SK-N-SH (cell line): ENCODE data around the gene SMAP1. TPM values are rescaled to one million over a fixed set of nuclear protein-coding genes. Genes with fewer than 3 reads are reported as not detected.

Experiments
- CTCF ChIA-PET: fragments of 300-600, 350-600 bp; formaldehyde crosslinking; extraction: SDS; loops from one replicate; lab custom pipeline; 2021; lab: Yijun Ruan, JAX
- POLR2A ChIA-PET: fragments of 350-600 bp; sonication (Branson Sonifier 250); formaldehyde crosslinking; extraction: SDS; loops from one replicate; lab custom pipeline; 2020; ENCODE audit warnings: antibody characterized with exemption, inconsistent platforms; lab: Yijun Ruan, JAX
- DNase-seq: peaks from one replicate; pipeline ENCODE4 v3.0.0; 2012
- H2AFZ ChIP-seq: fragments of 200-600 bp; sonication (generic); 2 replicates; pipeline ENCODE4 v1.8.1; 2016; ENCODE audit warnings: antibody characterized with exemption, mild to moderate bottlenecking, low read depth
- H3F3A ChIP-seq: fragments of 200-600 bp; sonication (generic); replicated peaks from 2 replicates; pipeline ENCODE3; 2016; ENCODE audit warnings: antibody characterized with exemption, mild to moderate bottlenecking; ENCODE audit not compliant: insufficient read depth
- H3K27ac ChIP-seq, 2 experiments: fragments of 200-500 bp in 1 of 2; fragments of 200-600 bp in 1 of 2; sonication (Bioruptor generic) in 1 of 2; sonication (generic), shearing (Covaris generic) in 1 of 2; 2 replicates each; pipeline versions ENCODE4 v1.5.1 to v1.6.1; 2014 to 2016; ENCODE audit warnings: low read depth in 2 of 2, inconsistent platforms in 1 of 2, low read length in 1 of 2, mild to moderate bottlenecking in 1 of 2, mixed read lengths in 1 of 2
- H3K27me3 ChIP-seq: fragments of 200-600 bp; sonication (generic), shearing (Covaris generic); 2 replicates; pipeline ENCODE4 v1.6.1; 2016; ENCODE audit warnings: mixed run types; ENCODE audit not compliant: insufficient read depth
- H3K36me3 ChIP-seq, 2 experiments: fragments of 200-500 bp in 1 of 2; fragments of 200-600 bp in 1 of 2; sonication (Bioruptor generic) in 1 of 2; sonication (generic) in 1 of 2; replicated peaks in 1 of 2; 2 replicates each; pipeline versions ENCODE3 to v1.5.1; 2014 to 2016; ENCODE audit warnings: low read length in 1 of 2, mild to moderate bottlenecking in 1 of 2; ENCODE audit not compliant: insufficient read depth in 2 of 2, control insufficient read depth in 1 of 2
- H3K4me1 ChIP-seq, 2 experiments: fragments of 200-500 bp in 1 of 2; fragments of 200-600 bp in 1 of 2; sonication (Bioruptor generic) in 1 of 2; sonication (generic), shearing (Covaris generic) in 1 of 2; 2 replicates each; pipeline versions ENCODE4 v1.5.1 to v1.6.1; 2014 to 2016; ENCODE audit warnings: low read depth in 1 of 2, low read length in 1 of 2, mixed run types in 1 of 2; ENCODE audit not compliant: insufficient read depth in 2 of 2, control insufficient read depth in 1 of 2
- H3K4me2 ChIP-seq: fragments of 200-600 bp; sonication (generic), shearing (Covaris generic); 2 replicates; pipeline ENCODE4 v1.6.1; 2017; ENCODE audit warnings: mixed run types
- H3K4me3 ChIP-seq, 2 experiments: fragments of 200-500 bp in 1 of 2; fragments of 200-600 bp in 1 of 2; sonication (Bioruptor generic) in 1 of 2; sonication (generic), shearing (Covaris generic) in 1 of 2; 2 replicates each; pipeline versions ENCODE4 v1.5.1 to v1.8.1; 2014 to 2016; ENCODE audit warnings: low read depth in 2 of 2, inconsistent platforms in 1 of 2, low read length in 1 of 2, mild to moderate bottlenecking in 1 of 2, mixed read lengths in 1 of 2, moderate library complexity in 1 of 2
- H3K79me2 ChIP-seq: fragments of 200-600 bp; sonication (generic); 2 replicates; pipeline ENCODE4 v1.8.1; 2017; ENCODE audit warnings: mild to moderate bottlenecking; ENCODE audit not compliant: insufficient read depth
- H3K9ac ChIP-seq: fragments of 200-600 bp; sonication (generic); 2 replicates; pipeline ENCODE4 v1.6.1; 2017; ENCODE audit warnings: mixed run types
- H3K9me2 ChIP-seq: fragments of 200-600 bp; sonication (generic); 2 replicates; pipeline ENCODE4 v1.6.1; 2017; ENCODE audit warnings: mixed run types
- H3K9me3 ChIP-seq: fragments of 200-600 bp; sonication (generic); 2 replicates; pipeline ENCODE4 v1.6.1; 2017; ENCODE audit warnings: mixed run types, mild to moderate bottlenecking, moderate library complexity
- H4K20me1 ChIP-seq: fragments of 200-600 bp; sonication (generic); 2 replicates; pipeline ENCODE4 v1.6.1; 2017; ENCODE audit warnings: mild to moderate bottlenecking, mixed run types; ENCODE audit not compliant: insufficient read depth
- CHD2 ChIP-seq: fragments of 150-350 bp; IDR thresholded peaks from 2 replicates; pipeline ENCODE4 v1.6.1; 2018; ENCODE audit warnings: low read length; ENCODE audit not compliant: partially characterized antibody
- ELF1 ChIP-seq: IDR thresholded peaks from 2 replicates; pipeline ENCODE4 v1.4.0; 2012
- FOXM1 ChIP-seq: IDR thresholded peaks from 2 replicates; pipeline ENCODE4 v1.4.0; 2012; ENCODE audit warnings: low read depth, mild to moderate bottlenecking
- GABPA ChIP-seq: IDR thresholded peaks from 2 replicates; pipeline ENCODE4 v1.4.0; 2012; ENCODE audit warnings: low read depth, mild to moderate bottlenecking
- GATA2 ChIP-seq: sonication (generic); formaldehyde crosslinking; IDR thresholded peaks from 2 replicates; pipeline ENCODE4 v1.5.0; 2020; ENCODE audit warnings: mild to moderate bottlenecking, missing genetic modification reagents
- MEF2A ChIP-seq: IDR thresholded peaks from 2 replicates; pipeline ENCODE4 v1.4.0; 2012; ENCODE audit warnings: low read depth, borderline replicate concordance
- MXI1 ChIP-seq: IDR thresholded peaks from 2 replicates; pipeline ENCODE4 v1.6.1; 2012; ENCODE audit warnings: mild to moderate bottlenecking, low read depth, low read length, improper control_type of control experiment
- POLR2AphosphoS5 ChIP-seq: IDR thresholded peaks from 2 replicates; pipeline ENCODE4 v1.6.1; 2012; ENCODE audit warnings: low read depth, low read length
- RAD21 ChIP-seq: IDR thresholded peaks from 2 replicates; pipeline ENCODE4 v1.6.1; 2012; ENCODE audit warnings: mild to moderate bottlenecking, low read length
- RCOR1 ChIP-seq: fragments of 150-350 bp; IDR thresholded peaks from 2 replicates; pipeline ENCODE4 v1.6.1; 2017; ENCODE audit warnings: antibody characterized with exemption, low read length
- RFX5 ChIP-seq: IDR thresholded peaks from 2 replicates; pipeline ENCODE4 v1.6.1; 2012; ENCODE audit warnings: mild to moderate bottlenecking, improper control_type of control experiment, low read length
- SMC3 ChIP-seq: IDR thresholded peaks from 2 replicates; pipeline ENCODE4 v1.6.1; 2012; ENCODE audit warnings: low read depth, low read length, improper control_type of control experiment
- TCF12 ChIP-seq: IDR thresholded peaks from 2 replicates; pipeline ENCODE4 v1.4.0; 2012
- TEAD4 ChIP-seq: IDR thresholded peaks from 2 replicates; pipeline ENCODE4 v1.4.0; 2012; ENCODE audit warnings: mild to moderate bottlenecking, borderline replicate concordance; ENCODE audit not compliant: insufficient read depth
- WGBS: methylation state at CpG from one replicate; pipeline ENCODE4 v1.1.6; 2017; ENCODE audit warnings: low lambda C conversion rate; 5-methylcytosine and 5-hydroxymethylcytosine counted together
- polyA plus RNA-seq, 3 experiments: library from polyadenylated mRNA; depleted of rRNA; stranded (reverse); fragments of >200 nt; gene quantifications; 2 replicates each; pipeline ENCODE4 v1.2.3, GENCODE V29; 2012
- TF ChIP-seq, protein P1 (sequence below): fragments of 150-350 bp; IDR thresholded peaks from 2 replicates; pipeline ENCODE4 v1.6.1; 2017; ENCODE audit warnings: antibody characterized with exemption, low read length, low read depth, borderline replicate concordance
- TF ChIP-seq, protein P2 (sequence below): IDR thresholded peaks from 2 replicates; pipeline ENCODE4 v1.4.0; 2012; ENCODE audit warnings: low read depth, borderline replicate concordance
- TF ChIP-seq, protein P3 (sequence below): fragments of 200-600 bp; sonication (generic); IDR thresholded peaks from 2 replicates; pipeline ENCODE4 v1.6.1; 2017; ENCODE audit warnings: antibody characterized with exemption, mild to moderate bottlenecking, moderate library complexity
- TF ChIP-seq, protein P4 (sequence below): IDR thresholded peaks from 2 replicates; pipeline ENCODE4; 2012

Gene SMAP1
- polyA plus RNA-seq, 1 of the 3 experiments (the other 2 are of a cell fraction) = 12.6 TPM

GRCh38 chr6:70636596-70636995 lies 31.1 kb upstream of the SMAP1 start (continued):
- TF ChIP-seq, protein P1, sequence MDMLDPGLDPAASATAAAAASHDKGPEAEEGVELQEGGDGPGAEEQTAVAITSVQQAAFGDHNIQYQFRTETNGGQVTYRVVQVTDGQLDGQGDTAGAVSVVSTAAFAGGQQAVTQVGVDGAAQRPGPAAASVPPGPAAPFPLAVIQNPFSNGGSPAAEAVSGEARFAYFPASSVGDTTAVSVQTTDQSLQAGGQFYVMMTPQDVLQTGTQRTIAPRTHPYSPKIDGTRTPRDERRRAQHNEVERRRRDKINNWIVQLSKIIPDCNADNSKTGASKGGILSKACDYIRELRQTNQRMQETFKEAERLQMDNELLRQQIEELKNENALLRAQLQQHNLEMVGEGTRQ = no peak
- no peak for TF ChIP-seq GATA2 (CRISPR knock-in tag)
- TF ChIP-seq TEAD4 = no peak

DNA sequence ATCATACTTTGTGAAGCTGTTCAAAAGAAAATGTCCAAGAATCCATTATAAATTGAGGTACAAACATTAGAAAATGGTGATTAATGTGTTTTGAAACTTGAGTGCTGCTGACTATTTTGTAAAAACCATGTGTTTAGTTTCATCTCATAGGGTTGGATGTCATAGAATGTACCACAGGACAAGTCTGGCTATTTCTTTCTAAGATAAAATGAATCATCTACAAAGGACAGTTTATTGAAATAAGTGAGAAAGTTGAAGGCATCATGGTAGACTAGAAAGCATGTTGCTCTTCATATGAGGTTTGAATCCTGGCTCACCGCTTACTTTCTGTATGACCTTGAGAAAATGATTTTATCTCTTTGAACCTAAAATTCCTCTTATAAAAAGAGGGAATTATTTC lies 29.2 kb upstream of the SMAP1 start:
- Histone ChIP-seq H3K36me3 (no peaks in the 10 kb centered on the region), H3K27me3 (no peaks in the 10 kb centered on the region), H3K27ac (no peak overlapping the region), H4K20me1 (no peaks in the 10 kb centered on the region), H3K9me2 (no peaks in the 10 kb centered on the region), H3K4me1 (no peaks in the 10 kb centered on the region), H3F3A (no peaks in the 10 kb centered on the region), H2AFZ (no peak overlapping the region), H3K4me2 (no peak overlapping the region)
- CTCF ChIA-PET = no interaction called here
- no peak for DNase-seq
- POLR2A ChIA-PET = no interaction called here
- TF ChIP-seq TEAD4 = no peak
- TF ChIP-seq ELF1 = no peak
- TF ChIP-seq POLR2AphosphoS5 = no peak
- no peak for TF ChIP-seq RAD21
- TF ChIP-seq RCOR1 = no peak
- TF ChIP-seq GABPA = no peak
- no peak for TF ChIP-seq RFX5
- TF ChIP-seq GATA2 (CRISPR knock-in tag) = no peak
- TF ChIP-seq MXI1 = no peak
- no peak for TF ChIP-seq SMC3
- no peak for TF ChIP-seq TCF12
- no peak for TF ChIP-seq MEF2A
- TF ChIP-seq CHD2 = no peak
- TF ChIP-seq, protein P2, sequence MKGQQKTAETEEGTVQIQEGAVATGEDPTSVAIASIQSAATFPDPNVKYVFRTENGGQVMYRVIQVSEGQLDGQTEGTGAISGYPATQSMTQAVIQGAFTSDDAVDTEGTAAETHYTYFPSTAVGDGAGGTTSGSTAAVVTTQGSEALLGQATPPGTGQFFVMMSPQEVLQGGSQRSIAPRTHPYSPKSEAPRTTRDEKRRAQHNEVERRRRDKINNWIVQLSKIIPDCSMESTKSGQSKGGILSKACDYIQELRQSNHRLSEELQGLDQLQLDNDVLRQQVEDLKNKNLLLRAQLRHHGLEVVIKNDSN = no peak
- TF ChIP-seq FOXM1 = no peak
- TF ChIP-seq, protein P3, sequence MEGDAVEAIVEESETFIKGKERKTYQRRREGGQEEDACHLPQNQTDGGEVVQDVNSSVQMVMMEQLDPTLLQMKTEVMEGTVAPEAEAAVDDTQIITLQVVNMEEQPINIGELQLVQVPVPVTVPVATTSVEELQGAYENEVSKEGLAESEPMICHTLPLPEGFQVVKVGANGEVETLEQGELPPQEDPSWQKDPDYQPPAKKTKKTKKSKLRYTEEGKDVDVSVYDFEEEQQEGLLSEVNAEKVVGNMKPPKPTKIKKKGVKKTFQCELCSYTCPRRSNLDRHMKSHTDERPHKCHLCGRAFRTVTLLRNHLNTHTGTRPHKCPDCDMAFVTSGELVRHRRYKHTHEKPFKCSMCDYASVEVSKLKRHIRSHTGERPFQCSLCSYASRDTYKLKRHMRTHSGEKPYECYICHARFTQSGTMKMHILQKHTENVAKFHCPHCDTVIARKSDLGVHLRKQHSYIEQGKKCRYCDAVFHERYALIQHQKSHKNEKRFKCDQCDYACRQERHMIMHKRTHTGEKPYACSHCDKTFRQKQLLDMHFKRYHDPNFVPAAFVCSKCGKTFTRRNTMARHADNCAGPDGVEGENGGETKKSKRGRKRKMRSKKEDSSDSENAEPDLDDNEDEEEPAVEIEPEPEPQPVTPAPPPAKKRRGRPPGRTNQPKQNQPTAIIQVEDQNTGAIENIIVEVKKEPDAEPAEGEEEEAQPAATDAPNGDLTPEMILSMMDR = no peak
- TF ChIP-seq, protein P4, sequence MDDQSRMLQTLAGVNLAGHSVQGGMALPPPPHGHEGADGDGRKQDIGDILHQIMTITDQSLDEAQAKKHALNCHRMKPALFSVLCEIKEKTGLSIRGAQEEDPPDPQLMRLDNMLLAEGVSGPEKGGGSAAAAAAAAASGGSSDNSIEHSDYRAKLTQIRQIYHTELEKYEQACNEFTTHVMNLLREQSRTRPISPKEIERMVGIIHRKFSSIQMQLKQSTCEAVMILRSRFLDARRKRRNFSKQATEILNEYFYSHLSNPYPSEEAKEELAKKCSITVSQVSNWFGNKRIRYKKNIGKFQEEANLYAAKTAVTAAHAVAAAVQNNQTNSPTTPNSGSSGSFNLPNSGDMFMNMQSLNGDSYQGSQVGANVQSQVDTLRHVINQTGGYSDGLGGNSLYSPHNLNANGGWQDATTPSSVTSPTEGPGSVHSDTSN = no peak
- TF ChIP-seq, protein P1 = no peak
- TF ChIP-seq, all 33 proteins: peak for 0
- no peak overlapping the region for H3K9ac ChIP-seq
- no peaks in the 10 kb centered on the region for H3K9me3 ChIP-seq
- no peak overlapping the region for H3K4me3 ChIP-seq
- no peaks in the 10 kb centered on the region for H3K79me2 ChIP-seq
- 91% methylated on average over 1 of the region's 1 CpG for WGBS
